K562 (cell line): ENCODE results near the gene CHPF2. TPM values are rescaled to one million over a fixed set of nuclear protein-coding genes. Genes with fewer than 3 reads are reported as not detected.

Experiments
- ATAC-seq: fragments of 200-7000 bp; cut with Tn5 transposase; 3 replicates; pipeline ENCODE4 v1.9.1; 2020; ENCODE audit warnings: moderate library complexity
- BruUV-seq: library from RNA; stranded (reverse); fragments of 400-500 nt; replicated peaks from 2 replicates; lab custom pipeline; 2021; lab: Mats Ljungman, UMichigan
- CTCF ChIA-PET: fragments of 300-600 bp; formaldehyde crosslinking; extraction: SDS; loops from one replicate; lab custom pipeline; 2021; ENCODE audit warnings: low intra/inter-chr PET ratio; lab: Yijun Ruan, JAX
- POLR2A ChIA-PET: fragments of 300-600, 350-650 bp; sonication (Branson Sonifier 250); formaldehyde crosslinking; extraction: SDS; loops from one replicate; lab custom pipeline; 2021; ENCODE audit warnings: antibody characterized with exemption, inconsistent platforms; lab: Yijun Ruan, JAX
- DNase-seq, 4 experiments: peaks; one replicate each; pipeline versions ENCODE4 v3.0.0 to v3.0.0-alpha.2; 2011 to 2018; ENCODE audit warnings: low spot score in 3 of 4, mixed read lengths in 3 of 4; ENCODE audit errors: extremely low read depth in 1 of 4
- FAIRE-seq: peaks from 2 replicates; lab custom pipeline; 2011; peaks lifted over from hg19 to GRCh38; lab: Jason Lieb, UNC
- H2AFZ ChIP-seq: 2 replicates; pipeline ENCODE4 v1.6.0; 2011; ENCODE audit warnings: low read depth, low read length, control low read depth, inconsistent platforms
- H3K27ac ChIP-seq: fragments of 200-600 bp; 3 replicates; pipeline ENCODE4 v1.8.0; 2011; ENCODE audit warnings: low read depth, mild to moderate bottlenecking, control low read depth, inconsistent platforms, low read length, moderate library complexity, mixed read lengths; ENCODE audit errors: extremely low read depth
- H3K27me3 ChIP-seq, 2 experiments: fragments of 300-600 bp in 1 of 2; 2 replicates in 1 of 2; 3 replicates in 1 of 2; pipeline versions ENCODE4 v1.6.0 to v1.8.0; 2011; ENCODE audit warnings: inconsistent platforms in 2 of 2, low read length in 2 of 2, mild to moderate bottlenecking in 1 of 2, mixed read lengths in 1 of 2, moderate library complexity in 1 of 2; ENCODE audit not compliant: control insufficient read depth in 2 of 2, insufficient read depth in 2 of 2
- H3K36me3 ChIP-seq: fragments of 300-600 bp; 3 replicates; pipeline ENCODE4 v1.8.0; 2011; ENCODE audit warnings: mild to moderate bottlenecking, low read length, inconsistent platforms; ENCODE audit not compliant: control insufficient read depth, insufficient read depth
- H3K4me1 ChIP-seq, 2 experiments: fragments of 200-600 bp in 1 of 2; replicated peaks in 1 of 2; 2 replicates in 1 of 2; 3 replicates in 1 of 2; pipeline versions ENCODE4 v1.5.1 to v1.8.0; 2011; ENCODE audit warnings: inconsistent platforms in 2 of 2, low read length in 2 of 2, mild to moderate bottlenecking in 1 of 2, mixed read lengths in 1 of 2, moderate library complexity in 1 of 2; ENCODE audit not compliant: control insufficient read depth in 2 of 2, insufficient read depth in 2 of 2
- H3K4me2 ChIP-seq: 2 replicates; pipeline ENCODE4 v1.6.1; 2011; ENCODE audit warnings: low read length, control low read depth, inconsistent platforms, mixed read lengths; ENCODE audit not compliant: insufficient read depth
- H3K4me3 ChIP-seq: fragments of 200-600 bp; sonication (generic), shearing (Covaris generic); 2 replicates; pipeline ENCODE4 v1.5.1; 2016; ENCODE audit warnings: control low read depth, inconsistent platforms
- H3K79me2 ChIP-seq: fragments of 200-600 bp; 3 replicates; pipeline ENCODE4 v1.8.0; 2011; ENCODE audit warnings: low read length, inconsistent platforms; ENCODE audit not compliant: control insufficient read depth, insufficient read depth
- H3K9ac ChIP-seq, 2 experiments: 2 replicates each; pipeline versions ENCODE4 v1.6.0 to v1.6.1; 2011; ENCODE audit warnings: low read depth in 2 of 2, low read length in 2 of 2, control low read depth in 1 of 2, inconsistent platforms in 1 of 2, mild to moderate bottlenecking in 1 of 2, mixed read lengths in 1 of 2; ENCODE audit not compliant: insufficient read depth in 1 of 2
- H3K9me1 ChIP-seq: one replicate; pipeline ENCODE4 v1.6.0; 2011; ENCODE audit warnings: inconsistent platforms, mild to moderate bottlenecking, low read length, moderate library complexity; ENCODE audit not compliant: control insufficient read depth, insufficient read depth
- H3K9me3 ChIP-seq: replicated peaks from 2 replicates; pipeline ENCODE4 v1.5.1; 2011; ENCODE audit warnings: low read depth, low read length, inconsistent platforms; ENCODE audit not compliant: control insufficient read depth, insufficient read depth
- H4K20me1 ChIP-seq: replicated peaks from 2 replicates; pipeline ENCODE4 v1.6.1; 2011; ENCODE audit warnings: low read length, inconsistent platforms, mixed read lengths; ENCODE audit not compliant: control insufficient read depth, insufficient read depth
- ILF3 ChIP-seq: fragments of 450-650 bp; IDR thresholded peaks from 2 replicates; pipeline ENCODE4 v1.6.1; 2018; ENCODE audit warnings: antibody characterized with exemption, mild to moderate bottlenecking, moderate library complexity, borderline replicate concordance
- THAP12 ChIP-seq: fragments of 250-450 bp; sonication (Bioruptor Pico); IDR thresholded peaks from 2 replicates; pipeline ENCODE4 v1.9.0; 2021; ENCODE audit warnings: mild to moderate bottlenecking, inconsistent platforms
- ZFP1 ChIP-seq: fragments of 450-650 bp; formaldehyde crosslinking; IDR thresholded peaks from 2 replicates; pipeline ENCODE4 v1.4.0; 2020; ENCODE audit warnings: mild to moderate bottlenecking, mixed read lengths
- ZNF79 ChIP-seq: fragments of 250-450 bp; sonication (Bioruptor Pico); IDR thresholded peaks from 2 replicates; pipeline ENCODE4 v1.4.0; 2020; ENCODE audit warnings: low read depth, mild to moderate bottlenecking, moderate library complexity
- WGBS: fragments of 100-300 bp; shearing (Covaris generic); methylation state at CpG from one replicate; pipeline ENCODE4 v1.1.6; 2016; ENCODE audit warnings: low coverage, mixed read lengths; ENCODE audit not compliant: insufficient coverage; ENCODE audit errors: missing lambda C conversion rate; 5-methylcytosine and 5-hydroxymethylcytosine counted together
- in situ Hi-C: fragments of 300-500 bp; cut with MboI; formaldehyde crosslinking; loops from 4 replicates; pipeline ENCODE4 v1.15.0; 2018; ENCODE audit warnings: inconsistent platforms, mixed read lengths
- intact Hi-C: fragments of 100-400 bp; cut with micrococcal nuclease; formaldehyde crosslinking; loops from 2 replicates; pipeline ENCODE4 v1.14.2; 2022
- polyA plus RNA-seq, 8 experiments: library from polyadenylated mRNA; depleted of rRNA in 4 of 8; stranded (reverse) in 5 of 8; unstranded in 3 of 8; fragments of >200 nt; fragmentation: Nextera tagmentation in 2 of 8; fragmentation: Illumina TruSeq in 1 of 8; extraction: Ambion mirVana in 2 of 8; extraction: Trizol in 1 of 8; gene quantifications; 2 replicates each; pipeline versions ENCODE4 v1.2.1 to v1.2.3, GENCODE V29; 2011 to 2014; ENCODE audit warnings: inconsistent platforms in 1 of 8, missing spikeins in 1 of 8
- total RNA-seq, 7 experiments: library from RNA; depleted of rRNA in 6 of 7; stranded (reverse); fragments of >200 nt in 6 of 7; fragmentation: Illumina TruSeq in 2 of 7; extraction: Trizol in 2 of 7; gene quantifications; 2 replicates each; pipeline versions ENCODE4 v1.2.1 to v1.2.3, GENCODE V29; 2011 to 2021; ENCODE audit warnings: low replicate concordance in 1 of 7

The CHPF2 gene
- total and polyA plus RNA-seq, 9 of the 15 experiments (the other 6 are each of a cell fraction or from before 2014, with no cell fraction given), result 0.08 to 32.8 (median 10.5) TPM

- in situ Hi-C loops (no loop called here), intact Hi-C loops (no loop called here)
- Histone ChIP-seq H3K36me3 (no peaks in the 10 kb centered on the region), H2AFZ (no peak overlapping the region), H4K20me1 (peaks cover 26% of the 10 kb centered on the region), H3K4me1 (peaks cover 7 to 30% of the 10 kb centered on the region in 2 experiments; a peak in 4 of 5 replicates), H3K27ac (no peak overlapping the region), H3K4me3 (no peak overlapping the region), H3K9me1 (no peaks in the 10 kb centered on the region), H3K4me2 (no peak overlapping the region), H3K9me3 (no peaks in the 10 kb centered on the region), H3K9ac (peak overlapping the region in 1 of 2 experiments; percentile 45; a peak in 1 of 4 replicates), H3K79me2 (no peaks in the 10 kb centered on the region), H3K27me3 (peaks cover 66 to 90% of the 10 kb centered on the region in 2 experiments)
- ChIA-PET POLR2A (no interaction called here), CTCF (no interaction called here)
- DNase-seq (no peak), FAIRE-seq (no peak), ATAC-seq (no peak)
- BruUV-seq, result no TSS peak
- no peak for TF ChIP-seq ILF3
- TF ChIP-seq ZFP1, result no peak
- TF ChIP-seq THAP12 (CRISPR knock-in tag), result no peak
- no peak for TF ChIP-seq ZNF79 (CRISPR knock-in tag)
- WGBS, result 5% methylated on average over 7 of the region's 7 CpGs
These were observed 22.0 kb downstream of the CHPF2 start for GRCh38 chr7:151254316-151254715.
